GM19025 (cell line): ENCODE data around the gene KRT23.

Experiments
- ATAC-seq: cut with Tn5 transposase; IDR thresholded peaks from one replicate; pipeline ENCODE4 v1.9.1; 2021; ENCODE audit warnings: mild to moderate bottlenecking, low read depth, moderate library complexity; ENCODE audit not compliant: unreplicated experiment

The KRT23 gene

GRCh38 chr17:40937384-40937819 lies at the start of gene KRT23:
Gene KRT23, minus strand, starts transcription at chr17:40937646. Its CDS starts 1,043 bp downstream, at chr17:40936603.
- no peak for ATAC-seq

DNA sequence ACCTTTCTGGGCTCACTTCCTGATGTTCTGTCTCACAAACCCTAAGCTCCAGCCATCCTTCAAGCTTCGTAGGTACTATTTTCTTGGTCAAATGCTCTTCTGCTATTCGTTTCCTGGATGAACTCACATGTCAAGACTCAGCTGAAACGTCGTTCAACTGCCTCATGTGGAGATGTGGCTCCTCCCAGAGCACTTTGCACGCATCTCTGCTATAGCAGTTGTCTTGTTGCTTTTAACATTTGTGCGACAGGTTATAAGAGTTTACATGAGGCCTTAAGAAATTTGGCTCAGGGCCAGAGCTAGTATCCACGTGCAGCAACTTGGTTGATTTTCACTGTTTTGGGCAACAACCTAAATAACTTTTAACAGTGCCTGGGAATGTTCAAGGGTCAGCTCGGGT lies 49.5 kb upstream of the KRT23 start:
- ATAC-seq: no peak

- ATAC-seq: no peak
Observed at GRCh38 chr17:40984226-40984625, 46.8 kb upstream of the KRT23 start, which contains the start of gene KRT40. Gene KRT40, minus strand, starts transcription at chr17:40984326. Its CDS starts 53 bp downstream, at chr17:40984273.

GRCh38 chr17:40981115-40981514 lies 43.7 kb upstream of the KRT23 start:
- no peak for ATAC-seq

DNA sequence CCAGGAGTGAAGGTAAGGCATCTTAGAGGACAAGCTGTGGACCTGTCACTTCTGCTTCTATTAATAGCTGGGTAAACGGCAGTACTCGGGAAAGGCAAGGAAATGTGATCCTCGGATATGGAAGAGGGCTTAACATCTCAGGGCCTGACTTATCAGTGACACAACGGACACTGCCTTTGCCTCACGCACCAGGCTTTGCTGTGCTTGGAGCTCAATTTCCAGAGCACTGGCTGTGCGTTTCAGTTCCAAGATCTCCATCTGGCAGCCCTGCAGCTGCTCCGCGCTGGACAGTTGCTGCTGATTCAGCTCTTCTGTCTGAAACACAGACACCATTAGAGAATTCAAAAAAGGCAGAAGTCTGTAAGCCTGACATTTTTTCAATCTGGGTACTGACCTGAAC lies 43.1 kb upstream of the KRT23 start:
- no peak for ATAC-seq

GRCh38 chr17:40980117-40980516 lies 42.7 kb upstream of the KRT23 start:
- no peak for ATAC-seq

GRCh38 chr17:40978575-40979151 lies 41.2 kb upstream of the KRT23 start:
- no peak for ATAC-seq

DNA sequence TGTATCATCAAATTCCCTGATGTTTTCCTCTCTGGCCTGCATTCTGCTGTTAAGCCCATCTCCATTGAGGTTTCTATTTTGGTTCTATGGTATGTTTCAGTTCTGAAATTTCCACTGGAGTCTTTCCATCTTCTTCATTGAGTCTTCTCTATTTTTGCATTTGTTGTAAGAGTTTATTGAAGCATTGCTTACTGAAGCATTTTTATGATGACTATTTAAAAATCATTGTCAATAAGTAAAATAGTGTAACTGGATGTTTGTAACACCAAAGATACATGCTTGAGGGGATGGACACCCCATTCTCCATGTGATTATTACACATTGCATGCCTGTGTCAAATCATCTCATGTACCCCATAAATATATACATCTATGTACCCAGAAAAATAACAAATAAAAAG lies 38.1 kb upstream of the KRT23 start:
- ATAC-seq: no peak

DNA sequence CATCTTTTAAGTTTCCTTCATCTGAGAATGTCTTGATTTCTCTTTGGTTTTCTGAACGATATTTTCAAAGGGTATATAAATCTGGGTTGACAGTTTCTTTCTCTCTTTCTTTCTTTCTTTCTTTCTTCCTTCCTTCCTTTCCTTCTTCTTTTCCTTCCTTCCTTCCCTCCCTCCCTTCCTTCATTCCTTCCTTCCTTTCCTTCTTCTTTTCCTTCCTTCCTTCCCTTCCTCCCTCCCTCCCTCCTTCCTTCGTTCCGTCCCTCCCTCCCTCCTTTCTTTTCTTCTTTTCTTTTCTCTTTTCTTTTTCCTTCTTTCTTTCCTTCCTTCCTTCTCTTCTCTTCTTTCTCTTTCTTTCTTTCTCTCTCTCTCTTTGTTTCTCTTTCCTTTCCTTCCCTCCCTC lies 36.9 kb upstream of the KRT23 start:
- ATAC-seq: no peak

DNA sequence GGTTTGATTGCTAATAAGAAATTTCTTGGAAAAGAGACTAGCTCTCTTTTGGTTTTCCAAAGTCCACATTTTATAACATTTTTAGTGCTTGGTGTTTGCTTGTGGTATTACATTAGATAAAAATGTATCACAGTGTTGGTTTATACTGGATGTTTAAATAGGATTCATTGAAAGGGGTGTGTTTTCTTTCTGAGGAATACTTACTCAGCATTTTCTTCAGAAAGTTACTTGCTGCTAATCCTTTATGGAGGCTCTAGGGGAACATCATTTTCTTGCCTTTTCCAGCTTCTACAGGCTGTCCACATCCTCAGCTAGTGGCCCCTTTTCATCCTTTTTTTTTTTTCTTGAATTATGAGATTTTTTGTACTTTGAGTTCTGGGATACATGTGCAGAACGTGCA lies 30.1 kb upstream of the KRT23 start:
- ATAC-seq: no peak

DNA sequence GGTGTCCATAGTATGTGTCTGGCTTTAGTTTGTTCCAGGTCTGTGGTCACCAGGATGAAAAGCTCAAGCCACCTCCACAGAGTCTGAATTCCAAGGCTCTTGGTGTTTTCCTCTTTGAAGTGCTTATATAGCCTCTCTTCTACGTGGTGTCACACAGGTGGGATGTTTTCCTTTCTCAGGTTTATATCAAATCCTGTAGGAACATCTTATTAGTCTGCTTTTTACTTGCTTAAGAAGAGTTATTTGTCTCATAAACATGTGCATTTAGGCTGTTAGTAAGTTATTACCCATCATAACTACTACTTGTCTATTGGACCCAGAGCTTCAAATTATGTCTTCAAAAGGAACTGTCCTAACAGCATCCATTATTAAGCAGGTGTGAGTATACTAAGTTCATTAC lies 29.4 kb upstream of the KRT23 start, which contains the start of gene KRT39:
Gene KRT39, minus strand, starts transcription at position 101 of the 400 bp plus-strand sequence. Its CDS starts 92 bp downstream, at position 9.
- ATAC-seq: no peak

DNA sequence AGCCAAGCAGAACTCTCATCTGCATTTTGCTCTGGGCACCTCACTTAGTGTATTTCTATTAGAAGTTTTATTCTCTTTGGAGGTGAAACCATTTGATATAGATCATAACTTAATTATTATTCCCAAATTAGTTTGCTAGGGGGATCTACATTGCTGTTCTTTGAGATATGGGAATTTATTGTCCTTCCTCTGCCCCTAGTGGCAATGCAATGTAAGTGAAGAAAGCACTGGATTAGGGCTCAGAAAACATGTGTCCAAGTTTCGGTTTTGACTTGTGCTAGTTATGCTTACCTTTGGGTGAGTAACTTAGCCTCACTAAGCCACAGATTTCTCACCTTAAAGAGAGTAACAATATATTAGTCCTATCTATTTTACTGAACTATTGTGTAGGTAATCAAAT lies 26.4 kb upstream of the KRT23 start:
- ATAC-seq: no peak

GRCh38 chr17:40962059-40962561 lies 24.7 kb upstream of the KRT23 start:
- ATAC-seq: no peak

DNA sequence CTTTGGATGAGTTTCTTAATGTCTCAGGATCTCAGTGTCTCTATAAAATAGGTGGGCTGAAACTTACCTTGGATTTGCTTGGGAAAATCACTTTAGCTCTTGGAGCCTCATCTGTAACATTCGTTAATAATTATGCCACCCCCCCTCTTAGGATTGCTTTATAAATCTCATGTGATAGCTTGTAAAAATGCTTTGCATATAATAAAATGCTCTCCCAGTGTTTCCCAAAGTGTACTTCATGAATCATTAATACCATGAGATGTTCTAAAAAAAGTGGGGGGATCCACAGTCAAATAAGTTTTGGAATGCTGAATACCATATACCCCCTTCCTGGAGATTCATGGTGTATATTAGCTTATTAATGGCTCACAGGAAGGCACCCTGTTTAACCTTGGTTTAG lies 24.1 kb upstream of the KRT23 start:
- ATAC-seq: no peak

DNA sequence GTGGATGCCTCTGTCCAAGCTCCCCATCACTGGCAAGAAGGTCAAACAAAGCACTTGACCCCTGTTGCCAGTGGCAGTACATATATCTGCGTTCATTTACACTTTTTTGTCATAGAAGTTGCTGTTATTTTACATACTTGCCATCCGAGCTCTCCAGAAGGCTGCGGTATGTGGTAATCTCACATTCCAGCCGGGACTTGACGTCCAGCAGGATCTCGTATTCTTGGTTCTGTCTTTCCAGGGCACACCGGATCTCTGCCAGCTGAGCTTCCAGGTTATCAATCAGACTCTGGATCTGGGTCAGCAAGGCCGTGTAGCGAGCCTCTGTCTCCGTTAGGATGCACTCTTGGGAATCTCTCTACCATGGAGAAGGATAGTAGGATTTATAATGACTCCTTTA lies 22.7 kb upstream of the KRT23 start:
- ATAC-seq: no peak

DNA sequence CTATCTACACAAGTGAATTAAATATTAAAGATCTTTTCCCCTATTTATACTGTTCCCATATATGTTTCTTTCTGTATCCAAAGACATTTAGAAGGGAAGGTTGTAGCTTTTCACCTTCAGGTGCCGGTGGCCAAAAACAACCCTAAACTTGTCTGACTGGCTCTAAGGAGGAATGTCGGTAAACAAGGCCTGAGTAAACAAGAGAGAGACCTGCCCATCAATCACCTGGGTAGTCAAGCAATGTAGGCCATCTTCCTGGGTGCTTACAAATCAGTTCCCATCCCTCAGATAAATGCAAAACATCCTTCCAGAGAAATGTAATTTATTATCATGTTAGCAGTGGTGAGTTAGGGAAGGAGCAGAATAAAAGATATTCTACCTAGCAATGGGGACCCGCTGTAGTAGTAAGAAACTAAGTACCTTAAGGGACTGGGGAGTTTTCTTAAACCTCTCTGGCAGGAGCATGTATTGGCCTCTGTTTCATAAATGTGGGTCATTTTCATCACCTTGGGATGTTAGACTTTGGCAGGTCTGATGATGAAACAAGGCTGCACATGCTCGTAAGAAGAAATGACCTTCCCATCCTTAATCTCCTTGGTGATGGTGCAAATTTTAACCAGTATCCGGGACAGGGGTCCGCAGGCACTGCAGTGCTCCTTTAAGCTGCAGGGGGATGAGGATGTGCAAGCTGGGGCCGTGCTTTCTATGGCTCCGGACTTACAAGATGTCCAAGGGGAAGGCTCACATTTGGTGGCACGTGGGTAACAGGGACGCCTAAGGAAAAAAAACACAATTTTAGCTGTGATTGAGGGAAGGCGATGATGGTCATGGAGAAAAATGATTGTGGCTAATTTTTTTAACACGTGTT lies 20.9 kb upstream of the KRT23 start:
- ATAC-seq: no peak

GRCh38 chr17:40956401-40957254 lies 19.2 kb upstream of the KRT23 start:
- ATAC-seq: no peak

GRCh38 chr17:40953881-40954280 lies 16.4 kb upstream of the KRT23 start:
- no peak for ATAC-seq

GRCh38 chr17:40952661-40953060 lies 15.2 kb upstream of the KRT23 start:
- no peak for ATAC-seq

- no peak for ATAC-seq
Observed at GRCh38 chr17:40952154-40952553, 14.7 kb upstream of the KRT23 start.
